HepG2 (cell line): ENCODE data around the gene AK2. TPM values are rescaled to one million over a fixed set of nuclear protein-coding genes. Genes with fewer than 3 reads are reported as not detected.
A peak's percentile ranks its signal among the peaks of the same experiment; 100 is the strongest.

Experiments
- ATAC-seq: fragments of 200-7000 bp; cut with Tn5 transposase; 3 replicates; pipeline ENCODE4 v1.9.1; 2020; ENCODE audit warnings: mild to moderate bottlenecking, moderate library complexity
- BruUV-seq: library from RNA; stranded (reverse); fragments of 400-500 nt; replicated peaks from 2 replicates; lab custom pipeline; 2021; lab: Mats Ljungman, UMichigan
- CTCF ChIA-PET: fragments of 300-600 bp; formaldehyde crosslinking; extraction: SDS; loops from one replicate; lab custom pipeline; 2021; ENCODE audit warnings: low total read pairs, inconsistent platforms, low intra/inter-chr PET ratio; lab: Yijun Ruan, JAX
- POLR2A ChIA-PET: fragments of 350-600 bp; sonication (Branson Sonifier 250); formaldehyde crosslinking; loops from one replicate; lab custom pipeline; 2020; ENCODE audit warnings: antibody characterized with exemption, inconsistent platforms; lab: Yijun Ruan, JAX
- DNase-seq: peaks from one replicate; pipeline ENCODE4 v3.0.0-alpha.2; 2015; ENCODE audit warnings: low spot score
- FAIRE-seq: peaks from 3 replicates; lab custom pipeline; 2011; peaks lifted over from hg19 to GRCh38; lab: Jason Lieb, UNC
- H2AFZ ChIP-seq: one replicate; pipeline ENCODE4 v1.6.1; 2011; ENCODE audit warnings: low read length, inconsistent platforms
- H3K27ac ChIP-seq: fragments of 300-600 bp; 3 replicates; pipeline ENCODE4 v1.8.0; 2011; ENCODE audit warnings: mixed run types, mild to moderate bottlenecking, mixed read lengths, low read length, inconsistent platforms; ENCODE audit not compliant: insufficient read depth; ENCODE audit errors: extremely low read length
- H3K27me3 ChIP-seq, 2 experiments: fragments of 200-600 bp in 1 of 2; 2 replicates in 1 of 2; 3 replicates in 1 of 2; pipeline versions ENCODE4 v1.6.0 to v1.8.0; 2011; ENCODE audit warnings: low read length in 2 of 2, mild to moderate bottlenecking in 2 of 2, moderate library complexity in 2 of 2, inconsistent platforms in 1 of 2; ENCODE audit not compliant: insufficient read depth in 2 of 2, control insufficient read depth in 1 of 2
- H3K36me3 ChIP-seq, 2 experiments: fragments of 200-600 bp in 1 of 2; replicated peaks in 1 of 2; 2 replicates in 1 of 2; 3 replicates in 1 of 2; pipeline versions ENCODE4 v1.5.1 to v1.8.0; 2011; ENCODE audit warnings: low read length in 2 of 2, inconsistent platforms in 1 of 2; ENCODE audit not compliant: insufficient read depth in 2 of 2, control insufficient read depth in 1 of 2
- H3K4me1 ChIP-seq: 2 replicates; pipeline ENCODE4 v1.5.1; 2012; ENCODE audit warnings: low read length, inconsistent platforms; ENCODE audit not compliant: insufficient read depth
- H3K4me2 ChIP-seq: 2 replicates; pipeline ENCODE4 v1.6.0; 2011; ENCODE audit warnings: low read depth, low read length, inconsistent platforms
- H3K4me3 ChIP-seq, 3 experiments: fragments of 200-600 bp in 1 of 3; sonication (generic), shearing (Covaris generic) in 1 of 3; replicated peaks in 1 of 3; 2 replicates each; pipeline ENCODE4 v1.5.1; 2011 to 2016; ENCODE audit warnings: low read length in 3 of 3, inconsistent platforms in 2 of 3, low read depth in 2 of 3, mild to moderate bottlenecking in 2 of 3, control low read depth in 1 of 3, mixed read lengths in 1 of 3; ENCODE audit not compliant: insufficient read depth in 1 of 3
- H3K79me2 ChIP-seq: one replicate; pipeline ENCODE4 v1.6.1; 2011; ENCODE audit warnings: low read length, inconsistent platforms; ENCODE audit not compliant: insufficient read depth
- H3K9ac ChIP-seq: 2 replicates; pipeline ENCODE4 v1.6.0; 2011; ENCODE audit warnings: mild to moderate bottlenecking, low read depth, low read length, inconsistent platforms; ENCODE audit not compliant: insufficient read depth
- H3K9me3 ChIP-seq: 2 replicates; pipeline ENCODE4 v1.5.1; 2012; ENCODE audit warnings: mild to moderate bottlenecking, low read length
- H4K20me1 ChIP-seq: 2 replicates; pipeline ENCODE4 v1.6.0; 2011; ENCODE audit warnings: inconsistent platforms, mild to moderate bottlenecking, low read length, moderate library complexity; ENCODE audit not compliant: insufficient read depth
- ELF3 ChIP-seq: IDR thresholded peaks from 2 replicates; pipeline ENCODE4 v1.6.1; 2016; ENCODE audit warnings: missing genetic modification reagents, missing compliant biosample characterization
- GATA4 ChIP-seq: sonication (generic); IDR thresholded peaks from 2 replicates; pipeline ENCODE4 v1.6.1; 2016; ENCODE audit warnings: antibody characterized with exemption, low read depth, borderline replicate concordance
- HNRNPL ChIP-seq: fragments of 200-400 bp; formaldehyde crosslinking; IDR thresholded peaks from 2 replicates; pipeline ENCODE4 v1.6.1; 2017; ENCODE audit warnings: mild to moderate bottlenecking, low read depth, low read length
- IKZF4 ChIP-seq: sonication (generic); formaldehyde crosslinking; IDR thresholded peaks from 2 replicates; pipeline ENCODE4 v1.5.1; 2020; ENCODE audit warnings: borderline replicate concordance, mild to moderate bottlenecking, low read depth, missing genetic modification reagents; ENCODE audit errors: not compliant biosample characterization
- MYNN ChIP-seq: sonication (generic); formaldehyde crosslinking; IDR thresholded peaks from 2 replicates; pipeline ENCODE4 v1.4.0; 2020; ENCODE audit warnings: mild to moderate bottlenecking, low read depth, missing genetic modification reagents
- RNF2 ChIP-seq: fragments of 450-650 bp; conservative IDR thresholded peaks from 2 replicates; pipeline ENCODE4 v1.6.1; 2016; ENCODE audit warnings: low read depth
- ZNF274 ChIP-seq: sonication (generic); formaldehyde crosslinking; IDR thresholded peaks from 2 replicates; pipeline ENCODE4 v1.5.1; 2020; ENCODE audit warnings: mild to moderate bottlenecking, missing genetic modification reagents
- ZNF557 ChIP-seq: sonication (generic); formaldehyde crosslinking; IDR thresholded peaks from 2 replicates; pipeline ENCODE4 v1.4.0; 2020; ENCODE audit warnings: missing genetic modification reagents
- WGBS: methylation state at CpG from one replicate; pipeline ENCODE4 v1.1.6; 2017; ENCODE audit warnings: low lambda C conversion rate; 5-methylcytosine and 5-hydroxymethylcytosine counted together
- in situ Hi-C: cut with HindIII; loops from 2 replicates; pipeline ENCODE4 v1.10.0; 2017; ENCODE audit warnings: low pct_unique_long_range_greater_than_20kb; ENCODE audit not compliant: extremely low pct_ligation_motif_present
- intact Hi-C: fragments of 100-400 bp; cut with micrococcal nuclease; formaldehyde crosslinking; loops from one replicate; pipeline ENCODE4 v1.10.0; 2022; ENCODE audit not compliant: unreplicated experiment
- polyA plus RNA-seq, 8 experiments: library from polyadenylated mRNA; depleted of rRNA in 3 of 8; stranded (reverse) in 7 of 8; unstranded in 1 of 8; fragments of >200 nt; fragmentation: Illumina TruSeq in 4 of 8; extraction: Trizol in 4 of 8; gene quantifications; 2 replicates each; pipeline versions ENCODE4 v1.2.1 to v1.2.3, GENCODE V29; 2011 to 2016; ENCODE audit warnings: low read depth in 4 of 8, missing spikeins in 1 of 8, mixed read lengths in 1 of 8; ENCODE audit not compliant: insufficient read depth in 1 of 8
- total RNA-seq, 5 experiments: library from RNA; depleted of rRNA; stranded (reverse); fragments of >200 nt; fragmentation: Illumina TruSeq; extraction: Trizol; gene quantifications; 2 replicates each; pipeline ENCODE4 v1.2.3, GENCODE V29; 2016; ENCODE audit warnings: low read depth in 1 of 5
- TF ChIP-seq, protein P1 (sequence below): IDR thresholded peaks from 2 replicates; pipeline ENCODE4 v1.6.1; 2016; ENCODE audit warnings: mild to moderate bottlenecking
- TF ChIP-seq, protein P2 (sequence below): sonication (generic); formaldehyde crosslinking; IDR thresholded peaks from 2 replicates; pipeline ENCODE4 v1.4.0; 2020; ENCODE audit warnings: missing genetic modification reagents
- TF ChIP-seq, protein P3 (sequence below): IDR thresholded peaks from 2 replicates; pipeline ENCODE4 v1.6.1; 2016; ENCODE audit warnings: missing compliant biosample characterization, missing genetic modification reagents, borderline replicate concordance
- TF ChIP-seq, protein P4 (sequence below): sonication (generic); formaldehyde crosslinking; IDR thresholded peaks from 2 replicates; pipeline ENCODE4 v1.4.0; 2020; ENCODE audit warnings: missing genetic modification reagents

Gene AK2
- total and polyA plus RNA-seq, 2 of the 13 experiments (the other 11 are each of a cell fraction or from before 2014, with no cell fraction given) = 170 to 188 TPM

DNA sequence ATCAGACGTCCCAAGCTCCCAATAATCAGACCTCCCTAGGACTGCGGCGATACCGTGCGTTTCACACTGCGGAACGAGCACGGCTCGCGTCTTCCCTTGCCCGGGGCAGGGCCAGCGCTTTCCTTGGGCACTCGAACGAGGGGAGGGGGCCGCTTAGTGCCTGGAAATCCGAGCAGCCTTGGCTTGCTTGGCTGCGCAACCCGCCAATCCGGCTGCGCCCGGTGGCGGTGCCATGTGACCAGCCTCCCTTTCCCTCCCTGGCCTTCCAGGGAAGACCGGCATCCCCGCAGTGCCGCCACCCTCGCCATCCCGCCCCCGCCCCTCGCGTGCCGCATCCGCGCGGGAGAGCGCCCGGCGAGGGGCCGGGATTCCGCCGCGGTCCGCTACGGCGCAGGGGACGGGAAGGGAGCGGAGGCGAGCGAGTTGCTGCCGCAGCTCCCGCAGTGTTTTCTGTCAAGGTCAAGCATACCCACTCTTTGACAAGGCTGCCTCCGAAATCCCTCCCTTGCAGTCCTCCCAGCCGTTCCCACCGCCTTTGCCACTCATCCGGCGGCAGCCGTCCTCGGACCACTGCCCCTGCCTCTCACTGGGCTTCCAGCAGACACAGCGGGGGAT, 63.8 kb downstream of the AK2 start:
- Histone ChIP-seq H3K27ac (no peak overlapping the region), H3K36me3 (no peaks in the 10 kb centered on the region), H3K79me2 (no peaks in the 10 kb centered on the region), H3K4me1 (peaks cover 11% of the 10 kb centered on the region), H3K9ac (peak overlapping the region; percentile 31; the same call in 1 of the 2 replicates), H3K9me3 (no peaks in the 10 kb centered on the region), H3K4me3 (peak overlapping the region; percentile 45 to 77 (median 54)), H3K27me3 (peaks cover 5 to 30% of the 10 kb centered on the region in 2 experiments; a peak in 3 of 5 replicates), H4K20me1 (no peaks in the 10 kb centered on the region), H2AFZ (no peak overlapping the region), H3K4me2 (peak overlapping the region; percentile 98)
- no peak for DNase-seq
- no TSS peak for BruUV-seq
- in situ Hi-C loops (no loop called here), intact Hi-C loops (no loop called here)
- POLR2A ChIA-PET = interaction anchor here (1.0 to 1.2 kb wide), 2 partner anchors 8 to 29 kb away, joined by 3 to 4 read pairs; partner anchors contain the start of gene RNF19B
- 4% methylated on average over 18 of the region's 58 CpGs for WGBS
- ATAC-seq = peak; percentile 77
- FAIRE-seq = no peak
- CTCF ChIA-PET = no interaction called here
- TF ChIP-seq MYNN (CRISPR knock-in tag) = no peak
- no peak for TF ChIP-seq IKZF4 (CRISPR knock-in tag)
- no peak for TF ChIP-seq ZNF557 (CRISPR knock-in tag)
- TF ChIP-seq, protein P1, sequence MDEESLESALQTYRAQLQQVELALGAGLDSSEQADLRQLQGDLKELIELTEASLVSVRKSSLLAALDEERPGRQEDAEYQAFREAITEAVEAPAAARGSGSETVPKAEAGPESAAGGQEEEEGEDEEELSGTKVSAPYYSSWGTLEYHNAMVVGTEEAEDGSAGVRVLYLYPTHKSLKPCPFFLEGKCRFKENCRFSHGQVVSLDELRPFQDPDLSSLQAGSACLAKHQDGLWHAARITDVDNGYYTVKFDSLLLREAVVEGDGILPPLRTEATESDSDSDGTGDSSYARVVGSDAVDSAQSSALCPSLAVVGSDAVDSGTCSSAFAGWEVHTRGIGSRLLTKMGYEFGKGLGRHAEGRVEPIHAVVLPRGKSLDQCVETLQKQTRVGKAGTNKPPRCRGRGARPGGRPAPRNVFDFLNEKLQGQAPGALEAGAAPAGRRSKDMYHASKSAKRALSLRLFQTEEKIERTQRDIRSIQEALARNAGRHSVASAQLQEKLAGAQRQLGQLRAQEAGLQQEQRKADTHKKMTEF (CRISPR knock-in tag) = peak; percentile 33; the same call in 1 of the 2 replicates
- TF ChIP-seq, protein P2, sequence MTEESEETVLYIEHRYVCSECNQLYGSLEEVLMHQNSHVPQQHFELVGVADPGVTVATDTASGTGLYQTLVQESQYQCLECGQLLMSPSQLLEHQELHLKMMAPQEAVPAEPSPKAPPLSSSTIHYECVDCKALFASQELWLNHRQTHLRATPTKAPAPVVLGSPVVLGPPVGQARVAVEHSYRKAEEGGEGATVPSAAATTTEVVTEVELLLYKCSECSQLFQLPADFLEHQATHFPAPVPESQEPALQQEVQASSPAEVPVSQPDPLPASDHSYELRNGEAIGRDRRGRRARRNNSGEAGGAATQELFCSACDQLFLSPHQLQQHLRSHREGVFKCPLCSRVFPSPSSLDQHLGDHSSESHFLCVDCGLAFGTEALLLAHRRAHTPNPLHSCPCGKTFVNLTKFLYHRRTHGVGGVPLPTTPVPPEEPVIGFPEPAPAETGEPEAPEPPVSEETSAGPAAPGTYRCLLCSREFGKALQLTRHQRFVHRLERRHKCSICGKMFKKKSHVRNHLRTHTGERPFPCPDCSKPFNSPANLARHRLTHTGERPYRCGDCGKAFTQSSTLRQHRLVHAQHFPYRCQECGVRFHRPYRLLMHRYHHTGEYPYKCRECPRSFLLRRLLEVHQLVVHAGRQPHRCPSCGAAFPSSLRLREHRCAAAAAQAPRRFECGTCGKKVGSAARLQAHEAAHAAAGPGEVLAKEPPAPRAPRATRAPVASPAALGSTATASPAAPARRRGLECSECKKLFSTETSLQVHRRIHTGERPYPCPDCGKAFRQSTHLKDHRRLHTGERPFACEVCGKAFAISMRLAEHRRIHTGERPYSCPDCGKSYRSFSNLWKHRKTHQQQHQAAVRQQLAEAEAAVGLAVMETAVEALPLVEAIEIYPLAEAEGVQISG = no peak
- TF ChIP-seq, protein P3, sequence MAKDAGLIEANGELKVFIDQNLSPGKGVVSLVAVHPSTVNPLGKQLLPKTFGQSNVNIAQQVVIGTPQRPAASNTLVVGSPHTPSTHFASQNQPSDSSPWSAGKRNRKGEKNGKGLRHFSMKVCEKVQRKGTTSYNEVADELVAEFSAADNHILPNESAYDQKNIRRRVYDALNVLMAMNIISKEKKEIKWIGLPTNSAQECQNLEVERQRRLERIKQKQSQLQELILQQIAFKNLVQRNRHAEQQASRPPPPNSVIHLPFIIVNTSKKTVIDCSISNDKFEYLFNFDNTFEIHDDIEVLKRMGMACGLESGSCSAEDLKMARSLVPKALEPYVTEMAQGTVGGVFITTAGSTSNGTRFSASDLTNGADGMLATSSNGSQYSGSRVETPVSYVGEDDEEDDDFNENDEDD (CRISPR knock-in tag) = peak; percentile 36; the same call in 1 of the 2 replicates
- 0 out of 2 replicates have a peak, but pooled peaks have one; percentile 41 for TF ChIP-seq RNF2
- no peak for TF ChIP-seq GATA4
- no peak for TF ChIP-seq ELF3 (CRISPR knock-in tag)
- TF ChIP-seq HNRNPL = no peak
- TF ChIP-seq, protein P4, sequence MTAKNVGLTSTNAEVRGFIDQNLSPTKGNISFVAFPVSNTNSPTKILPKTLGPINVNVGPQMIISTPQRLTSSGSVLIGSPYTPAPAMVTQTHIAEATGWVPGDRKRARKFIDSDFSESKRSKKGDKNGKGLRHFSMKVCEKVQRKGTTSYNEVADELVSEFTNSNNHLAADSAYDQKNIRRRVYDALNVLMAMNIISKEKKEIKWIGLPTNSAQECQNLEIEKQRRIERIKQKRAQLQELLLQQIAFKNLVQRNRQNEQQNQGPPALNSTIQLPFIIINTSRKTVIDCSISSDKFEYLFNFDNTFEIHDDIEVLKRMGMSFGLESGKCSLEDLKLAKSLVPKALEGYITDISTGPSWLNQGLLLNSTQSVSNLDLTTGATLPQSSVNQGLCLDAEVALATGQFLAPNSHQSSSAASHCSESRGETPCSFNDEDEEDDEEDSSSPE (CRISPR knock-in tag) = no peak
- no peak for TF ChIP-seq ZNF274 (CRISPR knock-in tag)
